GM12864 (cell line): Measurements from ENCODE around the gene CTNNBL1.

Source experiments
- DNase-seq: peaks from one replicate; pipeline ENCODE4 v3.0.0-alpha.2; 2011; ENCODE audit warnings: low read depth
- H3K4me3 ChIP-seq: 2 replicates; pipeline ENCODE4 v1.5.1; 2011; ENCODE audit warnings: mild to moderate bottlenecking, low read depth, low read length, control low read depth
- CTCF ChIP-seq: IDR thresholded peaks from 2 replicates; pipeline ENCODE4 v1.5.1; 2011; ENCODE audit warnings: low read depth, mild to moderate bottlenecking, moderate library complexity, low read length, control low read depth, inconsistent platforms; ENCODE audit errors: missing control alignments

The CTNNBL1 gene

GRCh38 chr20:37911261-37911660 is 217.4 kb downstream of the CTNNBL1 start:
- TF ChIP-seq CTCF, result no peak
- H3K4me3 ChIP-seq, result no peak overlapping the region
- no peak for DNase-seq

- DNase-seq, result no peak
- no peak for TF ChIP-seq CTCF
- no peak overlapping the region for H3K4me3 ChIP-seq
Measured at GRCh38 chr20:37911838-37912281, 218.0 kb downstream of the CTNNBL1 start.

- no peak for DNase-seq
- no peak for TF ChIP-seq CTCF
- H3K4me3 ChIP-seq, result no peak overlapping the region
Measured at GRCh38 chr20:37912874-37913273, 219.0 kb downstream of the CTNNBL1 start.

- no peak overlapping the region for H3K4me3 ChIP-seq
- no peak for DNase-seq
- TF ChIP-seq CTCF, result no peak
Measured at GRCh38 chr20:37913567-37914366, 219.9 kb downstream of the CTNNBL1 start.

- no peak for DNase-seq
- no peak for TF ChIP-seq CTCF
- H3K4me3 ChIP-seq, result no peak overlapping the region
Measured at GRCh38 chr20:37914367-37914671, 220.5 kb downstream of the CTNNBL1 start.

GRCh38 chr20:37914672-37915433 is 221.0 kb downstream of the CTNNBL1 start:
- DNase-seq, result no peak
- TF ChIP-seq CTCF, result no peak
- H3K4me3 ChIP-seq, result no peak overlapping the region
